Fibroblast of peridontal ligament (primary cell): Measurements from ENCODE around the gene MTSS2.
"Not testable (repeated sequence)": the region's sequence is repeated elsewhere in the genome, so short reads cannot be mapped to it uniquely, and the experiment has no call there.

Experiments
- DNase-seq: peaks from one replicate; pipeline ENCODE4 v3.0.0-alpha.2; 2010; ENCODE audit errors: extremely low read depth

MTSS2 gene

DNA sequence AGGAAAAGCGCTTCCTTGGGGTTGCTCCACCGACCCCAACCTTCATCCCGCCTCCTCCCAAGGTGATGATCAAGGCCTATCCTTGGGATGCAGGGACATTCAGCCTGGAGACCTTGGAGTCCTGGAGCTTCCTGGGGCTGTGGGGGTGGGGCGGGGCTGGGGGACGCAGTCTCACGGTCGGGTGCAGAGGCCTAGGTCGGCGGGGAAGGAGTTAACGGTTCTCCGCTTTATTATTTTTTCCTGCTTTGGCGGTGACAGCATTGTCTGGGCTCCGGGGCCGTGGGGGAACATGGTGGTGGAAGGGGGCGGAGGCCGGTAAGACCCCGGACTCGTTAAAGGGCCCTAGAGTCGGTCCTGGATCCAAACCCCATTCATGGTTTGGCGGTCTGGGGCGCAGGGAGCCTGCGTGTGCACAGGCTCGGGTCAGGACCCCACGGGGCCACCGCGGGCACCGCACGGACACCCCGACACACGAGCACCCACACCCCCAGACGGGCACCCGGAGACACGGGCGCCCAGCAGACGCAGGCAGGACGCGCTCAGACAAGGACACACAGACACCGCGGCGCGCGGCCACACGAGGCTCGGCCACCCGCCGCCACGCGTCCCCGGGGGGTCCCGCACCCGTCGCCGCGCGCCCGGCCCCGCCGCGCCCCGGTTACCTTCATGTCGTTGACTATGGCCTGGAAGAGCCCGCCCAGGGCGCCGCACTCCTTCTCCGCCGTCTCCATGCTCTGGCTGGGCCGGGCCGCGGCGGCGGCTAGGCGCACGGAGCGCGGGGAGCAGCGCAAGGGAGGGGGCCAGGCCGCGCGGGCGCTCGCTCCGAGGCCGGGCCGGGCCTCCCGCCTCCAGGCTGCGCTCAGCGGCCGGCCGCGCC is 554 bp downstream of the MTSS2 start:
- no peak for DNase-seq

DNA sequence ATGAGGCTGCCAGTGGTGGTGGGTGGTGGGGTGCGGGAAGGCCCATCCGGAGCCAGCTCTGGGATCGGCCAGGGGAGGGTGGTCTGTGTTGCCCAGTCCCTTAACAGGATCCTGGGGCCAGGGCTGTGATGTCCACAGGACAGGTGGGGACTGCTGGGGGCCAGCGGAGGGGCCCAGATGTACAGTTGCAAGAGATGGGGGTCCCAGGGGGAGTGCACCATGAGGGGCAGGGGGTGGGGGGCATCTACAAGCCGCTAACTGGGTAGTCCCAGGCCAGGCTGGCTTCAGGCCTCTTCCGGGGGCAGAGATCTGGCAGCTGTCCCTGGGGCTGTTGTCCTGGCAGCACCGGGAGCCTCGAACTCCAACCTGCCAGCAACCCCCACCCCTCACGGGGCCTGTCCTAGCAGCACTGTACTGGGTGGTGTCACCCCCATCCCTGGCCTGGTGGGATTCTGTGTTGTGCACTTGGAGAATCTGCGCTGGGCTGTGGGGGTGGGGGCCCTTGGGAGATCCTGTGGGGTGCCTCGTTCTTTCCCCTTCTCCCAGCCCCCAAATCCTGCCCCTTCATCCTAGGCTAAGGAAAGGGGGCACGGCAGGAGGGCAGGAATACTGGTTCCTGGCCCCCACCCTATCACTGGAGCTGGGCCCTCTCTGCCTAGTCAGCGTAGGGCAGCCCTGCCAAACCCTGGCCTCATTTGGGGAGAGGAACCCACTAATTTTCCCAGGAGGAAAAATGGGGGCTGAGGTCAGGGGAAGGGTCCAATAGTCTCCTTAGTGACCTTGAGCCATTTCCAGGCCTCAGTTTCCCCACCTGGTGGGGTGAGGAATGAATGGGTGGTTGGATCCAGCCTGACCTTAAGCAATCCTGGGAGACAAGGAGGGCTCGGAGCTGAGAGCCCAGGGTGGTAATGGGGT is 1.4 kb downstream of the MTSS2 start:
- DNase-seq: no peak

DNA sequence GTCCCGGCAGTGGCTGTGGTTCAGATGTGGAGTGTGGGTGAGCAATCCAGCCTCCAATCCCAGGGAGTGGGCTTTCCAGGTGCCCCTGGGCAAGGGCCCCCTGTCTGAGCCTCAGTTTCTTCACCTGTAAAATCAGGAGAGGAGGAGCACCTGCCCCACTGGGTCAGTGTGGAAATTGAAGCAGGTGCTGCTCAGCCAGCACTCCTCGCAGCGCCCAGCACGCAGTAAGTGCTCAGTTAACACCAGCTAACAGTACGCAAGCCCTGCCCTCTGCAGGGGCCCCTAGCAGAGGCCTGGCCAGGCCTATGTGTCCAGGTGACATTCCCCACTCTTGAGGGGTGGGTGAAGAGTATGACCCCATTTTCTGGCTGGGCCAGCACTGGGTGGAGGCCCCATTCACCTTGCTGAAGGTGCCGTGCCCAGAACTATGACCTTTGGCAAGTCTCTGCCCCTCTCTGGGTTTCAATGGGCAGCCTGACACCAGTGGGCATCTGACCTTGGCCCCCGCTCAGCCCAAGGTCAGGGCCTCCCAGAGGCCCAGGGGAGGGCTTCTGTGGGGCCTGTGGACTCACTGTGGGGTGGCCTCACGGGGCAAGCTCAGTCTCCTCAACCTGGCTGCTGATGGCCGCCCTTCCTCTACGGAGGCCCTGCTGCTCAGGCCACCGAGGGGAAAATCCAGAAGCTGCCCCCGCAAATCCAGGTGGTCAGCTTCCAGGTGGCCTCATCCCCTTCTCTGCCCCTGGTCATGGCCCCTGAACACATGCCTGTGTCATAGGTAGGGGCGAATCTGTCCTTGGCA is 2.5 kb downstream of the MTSS2 start:
- DNase-seq: no peak

DNA sequence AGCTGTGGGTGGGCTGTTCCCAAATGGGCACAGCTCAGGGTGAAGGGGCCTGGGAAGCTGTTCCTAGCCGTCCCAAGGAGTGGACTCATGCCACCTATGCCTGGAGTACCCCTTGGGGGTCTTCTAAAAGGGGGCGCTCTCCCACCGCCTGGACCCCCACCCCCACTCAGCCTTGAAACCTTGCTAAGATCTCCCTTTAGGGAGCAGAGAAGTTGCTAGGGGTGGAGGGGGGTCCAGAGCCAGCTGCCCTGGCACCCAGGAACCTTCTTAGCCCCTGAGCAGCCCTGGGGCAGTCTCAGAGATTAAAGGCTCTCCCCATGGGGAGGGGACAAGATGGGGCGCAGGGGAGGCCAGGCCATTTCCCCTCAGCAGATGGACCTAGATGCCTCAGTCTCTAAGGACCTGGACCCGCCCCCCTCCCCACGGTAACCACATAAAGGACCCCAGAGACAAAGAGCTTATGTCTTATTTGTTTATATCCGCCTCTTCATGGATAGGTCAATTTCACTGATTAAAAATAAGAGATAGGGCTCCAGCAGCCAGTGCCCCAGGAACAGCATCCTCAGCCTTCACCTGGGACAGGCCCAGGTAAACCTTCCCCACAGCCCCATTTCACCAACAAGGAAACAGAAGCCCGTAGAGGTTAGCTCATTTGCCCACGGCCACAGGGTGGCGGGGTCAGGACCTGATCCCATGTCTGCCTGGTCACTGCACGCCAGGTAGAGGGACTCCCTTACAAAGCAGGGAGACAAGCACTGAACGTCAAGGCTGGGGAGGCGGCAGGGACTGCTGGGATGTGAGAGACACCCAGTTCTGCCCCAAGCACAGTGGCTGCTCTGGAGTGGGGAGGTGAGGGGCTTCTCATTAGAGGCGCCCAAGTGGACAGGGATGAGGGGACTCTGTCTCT is 3.4 kb downstream of the MTSS2 start:
- no peak for DNase-seq

DNA sequence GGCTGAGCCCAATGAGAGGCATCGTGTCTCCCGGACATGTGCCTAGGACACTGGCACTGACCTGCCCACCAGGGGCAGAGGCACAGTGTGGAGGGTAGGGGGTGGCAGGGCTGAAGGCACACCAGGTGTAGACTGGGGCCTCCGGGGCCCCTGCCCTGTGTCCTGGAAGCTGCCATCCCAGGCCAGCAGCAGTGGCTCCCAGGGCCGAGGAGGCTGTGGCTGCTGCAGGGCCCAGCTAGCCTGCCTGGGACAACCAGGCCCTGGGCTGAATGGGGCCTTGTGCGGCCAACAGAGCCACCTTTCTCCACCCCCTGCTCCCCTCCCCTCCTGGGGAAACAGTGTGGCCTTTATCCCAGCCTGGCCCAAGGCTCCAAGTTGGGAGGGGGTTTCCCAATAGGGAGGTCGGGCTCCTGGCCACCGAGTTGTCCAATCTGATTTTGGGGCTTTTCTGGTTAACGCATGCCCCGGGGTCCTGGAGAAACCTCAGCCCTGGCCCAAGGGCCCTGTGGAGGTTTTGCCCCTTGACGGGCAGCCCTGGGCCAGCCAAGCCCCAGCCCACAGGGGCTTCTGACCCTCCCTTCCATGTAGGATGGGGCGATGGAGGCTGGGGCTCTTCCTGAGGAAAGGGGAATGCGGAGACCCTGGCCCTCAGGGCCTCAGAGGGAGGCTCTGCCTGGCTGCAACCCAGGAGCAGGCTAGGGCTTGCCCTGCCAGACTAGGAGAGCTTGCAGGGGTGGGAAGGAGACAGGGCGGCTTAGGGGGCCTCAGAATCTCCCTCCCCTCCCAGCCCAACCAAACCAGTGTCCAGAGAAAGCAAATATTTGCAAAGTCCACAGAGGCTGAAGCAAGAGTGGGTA is 4.2 kb downstream of the MTSS2 start:
- DNase-seq: no peak

DNA sequence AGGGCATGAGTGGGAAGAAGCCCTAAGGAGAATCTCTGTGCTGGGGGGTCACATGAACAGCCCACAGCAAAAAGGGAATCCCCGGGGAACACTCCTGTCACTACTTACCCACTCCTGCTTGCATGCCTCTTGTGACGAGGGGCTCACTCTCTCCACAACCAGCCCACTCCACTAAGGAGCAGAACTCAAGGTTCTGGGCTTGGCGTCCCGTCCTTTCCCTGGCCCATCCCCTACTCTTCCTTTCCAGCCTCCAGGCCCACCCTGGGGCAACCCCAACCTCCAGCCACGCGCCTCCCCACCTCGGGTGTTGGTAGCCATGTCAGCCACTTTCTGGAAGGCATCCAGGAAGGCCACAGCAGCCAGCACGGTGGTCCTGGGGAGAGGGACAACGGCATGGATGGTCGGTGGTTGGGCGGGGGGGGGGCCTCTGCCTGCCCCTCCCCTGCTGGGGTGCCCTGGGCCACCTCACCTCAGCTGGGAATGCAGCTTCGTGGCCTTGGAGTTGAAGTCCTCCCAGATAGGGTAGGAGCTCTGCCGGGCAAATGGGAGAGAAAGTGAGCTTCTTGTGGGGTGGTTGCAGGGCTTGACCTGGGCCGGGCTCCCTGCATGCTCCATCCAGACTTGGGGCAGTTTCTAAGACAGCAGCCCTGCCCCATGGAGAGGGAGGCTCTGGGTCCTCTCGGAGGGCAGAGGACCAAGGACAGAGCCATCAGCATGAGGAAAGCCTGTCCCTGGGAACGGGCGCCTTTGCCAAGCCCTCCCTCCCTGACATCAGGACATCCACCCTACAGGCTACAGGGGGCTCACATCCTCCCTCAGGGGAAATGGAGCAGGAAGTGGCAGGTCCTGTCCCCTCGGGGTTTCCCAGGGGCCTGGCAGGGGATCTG is 5.1 kb downstream of the MTSS2 start:
- DNase-seq: no peak

DNA sequence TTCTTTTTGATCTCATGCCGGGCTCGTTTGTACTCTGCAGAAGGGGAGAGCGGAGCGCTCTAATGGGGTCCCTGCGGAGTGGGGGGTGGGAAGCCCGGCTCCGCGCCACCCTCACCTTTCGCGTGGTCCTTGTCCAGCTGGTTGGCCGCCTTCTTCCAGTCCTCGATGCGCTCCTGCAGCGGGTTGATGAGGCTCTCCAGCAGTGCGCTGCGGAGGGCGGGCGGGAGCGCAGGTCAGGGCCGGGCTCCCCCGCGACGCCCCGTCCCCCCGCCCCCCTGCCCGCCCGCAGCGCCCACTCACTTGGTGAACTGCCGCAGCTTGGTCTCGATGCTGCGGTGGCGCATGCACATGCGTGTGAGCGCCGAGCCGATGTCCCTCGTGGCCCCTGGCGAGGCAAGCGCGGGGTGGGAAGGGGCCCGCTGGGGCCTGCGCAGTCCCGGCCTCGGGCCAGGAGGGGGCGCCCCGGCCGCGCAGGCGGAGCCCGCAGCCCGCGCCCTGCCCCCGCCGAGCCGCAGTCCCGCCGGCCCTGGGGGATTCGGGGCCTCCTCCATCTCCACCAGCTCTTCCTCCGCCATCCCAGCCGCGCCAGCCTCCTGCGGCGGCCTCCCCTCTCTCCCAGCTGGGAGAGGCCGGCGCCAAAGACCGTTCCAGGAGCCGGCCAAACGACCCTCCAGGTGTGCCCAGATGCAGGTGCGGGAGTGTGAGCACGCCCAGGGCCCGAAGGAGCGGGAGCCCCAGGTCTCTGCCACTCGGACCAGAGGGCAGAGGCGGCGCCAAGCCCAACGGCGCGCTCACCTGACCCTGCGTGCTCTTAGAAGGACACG is 6.0 kb downstream of the MTSS2 start:
- no peak for DNase-seq

DNA sequence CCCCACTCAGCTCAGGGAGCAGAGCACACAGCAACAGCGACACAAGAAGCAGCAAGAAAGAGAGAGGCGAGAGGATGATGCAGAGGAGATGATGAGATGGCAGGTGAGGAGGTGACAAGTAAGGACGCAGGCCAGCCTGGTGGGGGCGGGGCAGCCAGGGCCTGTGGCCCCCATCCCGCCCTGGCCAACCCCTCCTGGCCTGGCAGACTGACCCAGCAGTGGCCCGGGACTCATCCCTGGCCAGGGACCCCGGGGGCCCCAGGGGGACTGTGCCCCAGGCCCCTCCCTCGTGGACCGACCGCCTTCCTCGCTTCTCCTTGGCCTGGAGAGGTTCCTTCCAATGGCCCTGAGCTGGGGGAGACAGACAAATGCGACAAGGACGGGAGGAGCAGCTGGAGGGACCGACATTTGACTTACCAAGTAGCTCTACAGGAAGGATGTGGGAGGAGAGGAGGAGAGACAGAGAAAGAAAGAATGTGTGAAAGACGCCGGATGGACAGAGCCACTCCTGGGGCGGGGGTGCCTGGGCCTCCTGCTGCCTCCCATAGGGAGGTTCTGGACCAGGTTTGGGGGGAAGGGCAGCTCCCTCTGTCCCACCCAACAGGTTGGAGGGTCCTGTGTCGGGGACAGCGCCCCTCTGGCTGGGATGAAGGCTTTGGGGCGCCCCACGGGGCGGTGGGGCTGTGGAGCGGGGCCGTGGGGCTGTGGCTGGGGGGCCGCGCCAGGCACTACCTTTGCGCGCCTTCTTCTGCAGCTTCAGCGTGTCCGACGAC is 6.8 kb downstream of the MTSS2 start:
- no peak for DNase-seq

DNA sequence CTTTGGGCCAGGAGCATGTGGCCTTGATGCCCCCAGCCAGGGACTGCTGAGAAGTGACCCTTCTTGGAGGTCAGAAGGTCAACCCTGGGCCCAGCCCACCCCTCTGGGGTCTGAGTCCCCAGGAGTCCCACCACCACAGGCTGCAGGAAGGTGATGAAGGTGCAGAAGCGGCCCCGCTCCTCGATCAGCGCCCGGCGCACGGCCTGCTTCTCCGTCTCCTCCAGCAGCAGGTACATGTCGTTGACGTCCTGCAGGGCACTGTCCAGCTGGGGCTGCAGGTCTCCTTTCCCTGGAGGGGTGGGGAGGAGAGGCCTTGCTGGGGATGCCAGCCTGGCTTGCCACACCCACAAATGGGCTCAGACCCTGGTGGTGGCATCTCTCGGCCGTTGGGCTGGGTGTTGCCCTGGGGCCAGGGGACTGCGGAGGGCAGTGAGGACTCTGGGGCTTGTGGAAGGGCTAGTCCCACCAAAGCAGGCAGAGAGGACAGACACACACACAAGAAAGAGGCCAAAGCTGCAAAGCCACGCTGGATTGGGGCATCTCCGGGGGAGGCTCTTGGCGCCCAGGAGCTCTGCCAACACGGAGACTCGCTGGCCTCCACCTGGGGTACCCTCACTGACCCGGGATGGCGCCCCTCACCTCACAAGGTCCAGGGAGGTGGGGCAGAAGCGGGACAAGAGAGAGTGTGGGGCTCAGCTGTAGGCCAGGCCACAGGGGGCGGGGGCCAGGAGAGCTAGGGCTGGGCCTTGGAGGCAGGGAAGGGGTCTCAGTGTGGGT is 7.5 kb downstream of the MTSS2 start:
- DNase-seq: no peak

DNA sequence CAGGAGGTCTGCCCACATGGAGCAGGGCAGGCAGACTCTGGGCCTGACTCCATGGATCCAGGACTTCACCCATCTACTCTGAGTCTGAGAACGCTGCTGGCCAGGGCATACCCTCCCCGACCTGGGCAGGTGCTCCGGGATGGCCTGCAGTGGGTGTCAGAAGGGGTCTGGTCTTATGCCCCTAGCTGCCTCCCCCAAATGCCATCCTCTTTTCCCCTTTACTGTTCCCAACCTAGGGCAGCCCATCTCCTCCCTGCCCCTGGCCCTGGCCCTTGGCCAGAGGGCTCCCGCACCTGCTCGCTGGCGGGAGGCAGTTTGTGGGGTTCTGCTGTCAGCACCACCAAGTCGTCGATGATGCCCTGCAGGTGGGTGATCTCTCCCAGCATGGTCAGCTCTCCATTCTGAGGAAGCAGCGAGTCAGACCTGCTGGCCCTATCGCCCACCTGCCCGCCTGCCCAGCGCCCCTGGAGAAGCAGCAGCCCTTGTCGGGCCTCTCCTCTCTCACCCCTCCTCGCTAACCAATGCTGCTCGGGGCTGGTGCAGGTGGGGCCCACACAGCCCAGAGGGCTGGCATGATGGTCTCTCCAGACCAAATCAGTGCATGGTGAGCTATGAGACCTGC is 8.2 kb downstream of the MTSS2 start:
- DNase-seq: no peak

DNA sequence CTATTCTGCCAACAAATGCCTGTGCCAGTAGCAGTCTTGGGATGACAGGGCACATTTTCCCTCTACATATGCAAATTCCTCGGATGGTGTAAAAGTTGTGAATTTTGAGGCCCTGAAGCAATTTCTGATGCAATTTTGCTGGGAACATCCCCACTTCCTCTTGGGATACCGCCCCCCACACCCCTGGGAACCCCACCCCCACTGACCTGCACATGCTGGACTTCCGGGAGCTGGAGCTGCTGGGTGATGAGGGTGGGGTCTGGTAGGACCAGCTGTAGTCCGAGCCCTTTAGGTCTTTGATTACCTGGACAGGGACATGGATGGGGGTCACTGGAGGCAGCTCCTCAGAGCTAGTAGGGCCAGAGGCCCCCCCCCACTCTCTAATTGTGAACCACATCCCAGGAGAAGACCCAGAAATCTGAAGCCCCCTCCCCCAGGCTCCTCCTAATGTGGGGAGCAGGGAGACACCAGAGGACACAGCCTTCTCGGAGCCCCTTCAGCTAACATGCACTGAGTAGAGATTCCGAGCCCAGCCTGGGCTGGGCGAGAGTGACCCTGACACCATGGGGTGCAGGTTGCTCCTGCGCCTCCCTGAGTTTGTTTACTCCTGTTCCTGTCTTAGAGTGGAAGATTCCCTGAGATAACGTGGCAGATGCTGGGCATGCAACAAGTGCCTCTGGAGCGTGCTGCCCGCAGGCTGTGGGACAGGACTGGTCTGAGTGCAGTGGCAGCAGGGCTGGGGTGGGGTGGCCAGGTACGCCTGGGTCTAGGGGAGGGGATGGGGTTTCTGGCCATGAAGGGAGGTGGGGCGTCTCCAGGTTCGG is 9.0 kb downstream of the MTSS2 start:
- no peak for DNase-seq

DNA sequence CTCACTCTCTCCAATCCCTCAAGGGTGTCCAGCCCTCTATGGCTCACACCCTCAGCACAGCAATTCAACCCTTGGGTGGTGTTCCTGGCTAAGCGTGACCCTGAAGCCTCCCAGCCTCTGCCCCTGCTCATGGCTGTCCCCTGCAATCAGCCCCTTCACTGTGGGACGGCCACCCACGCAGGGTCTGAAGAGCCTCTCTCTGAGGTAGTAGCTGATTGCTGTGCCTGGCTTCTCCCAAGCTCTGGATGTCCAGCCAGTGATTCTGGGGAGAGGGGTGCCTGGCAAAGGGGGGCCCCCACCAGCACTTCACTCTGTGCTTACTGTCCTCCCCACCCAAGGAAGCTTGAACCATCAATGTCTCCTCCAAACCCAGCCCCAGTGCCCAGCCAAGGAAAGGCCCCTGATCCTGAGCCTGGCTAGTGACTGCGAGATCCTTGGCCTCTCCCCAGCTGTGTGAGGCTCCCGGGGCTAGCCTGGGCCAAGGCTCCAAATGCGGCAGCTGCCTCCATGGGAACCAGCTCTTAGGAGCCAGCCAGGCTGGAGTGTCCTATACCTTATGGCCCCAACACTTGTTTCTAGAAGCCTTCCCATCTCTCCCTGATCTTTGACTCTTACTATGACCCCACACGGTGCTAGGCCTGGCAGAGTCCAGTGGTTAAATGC is 9.9 kb downstream of the MTSS2 start:
- DNase-seq: no peak

DNA sequence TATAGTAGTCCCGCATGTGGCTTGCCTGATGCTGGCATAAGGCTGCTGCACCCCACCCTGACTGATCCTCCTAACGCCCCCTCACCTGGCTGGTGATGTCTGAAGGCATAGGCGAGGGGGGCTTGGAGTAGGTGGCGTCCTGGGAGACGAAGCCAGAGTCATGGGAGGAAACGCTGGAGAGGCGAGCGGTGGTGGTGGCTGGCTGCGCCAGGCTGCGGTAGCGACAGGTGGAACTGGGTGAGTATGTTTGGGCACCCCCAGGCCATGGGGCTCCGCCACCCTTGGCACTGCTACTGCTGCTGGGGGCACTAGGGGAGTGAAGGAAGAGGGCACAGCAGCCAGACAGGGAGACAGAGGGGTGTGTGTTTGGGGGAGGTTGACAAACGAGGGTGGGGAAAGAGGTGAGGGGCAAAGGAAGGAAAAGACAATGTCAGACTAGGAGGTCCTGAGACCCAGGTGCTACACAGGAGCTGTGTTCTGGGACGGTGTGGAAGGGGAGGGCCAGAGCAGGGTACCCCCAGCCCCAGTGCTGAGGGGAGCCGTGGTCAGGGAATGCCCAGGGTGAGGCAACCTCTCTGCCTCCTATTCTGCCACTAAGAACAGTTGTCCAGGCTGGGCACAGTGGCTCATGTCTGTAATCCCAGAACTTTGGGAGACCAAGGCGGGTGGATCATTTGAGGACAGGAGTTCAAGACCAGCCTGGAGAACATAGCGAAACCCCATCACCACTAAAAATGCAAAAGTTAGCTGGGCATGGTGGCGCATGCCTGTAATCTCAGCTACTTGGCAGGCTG is 11.4 kb downstream of the MTSS2 start:
- DNase-seq: no peak

DNA sequence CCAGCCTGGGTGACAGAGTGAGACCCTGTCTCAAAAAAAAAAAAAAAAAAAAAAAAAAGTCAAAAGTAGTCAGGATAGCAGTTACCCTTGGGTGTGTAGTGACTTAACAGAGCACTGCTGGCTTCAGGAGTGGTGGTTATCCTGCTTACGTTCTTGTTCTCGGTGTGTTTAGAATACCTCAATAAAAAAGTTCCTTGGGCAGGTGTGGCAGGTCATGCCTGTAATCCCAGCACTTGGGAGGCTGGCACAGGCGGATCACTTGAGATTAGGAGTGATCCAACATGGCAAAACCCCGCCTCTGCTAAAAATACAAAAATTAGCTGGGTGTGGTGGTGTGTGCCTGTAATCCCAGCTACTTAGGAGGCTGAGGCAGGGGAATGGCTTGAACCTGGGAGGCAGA is 14.9 kb downstream of the MTSS2 start:
- not testable (repeated sequence) for DNase-seq
